HuH-7 (cell line): ENCODE data around the gene GNG14.
"Not testable (repeated sequence)": the region's sequence is repeated elsewhere in the genome, so short reads cannot be mapped to it uniquely, and the experiment has no call there.

Experiments
- DNase-seq: peaks from one replicate; pipeline ENCODE4 v3.0.0; 2011; ENCODE audit warnings: low spot score

Gene GNG14

GRCh38 chr19:12687496-12688196 lies at the start of gene GNG14:
TSS of gene GNG14 (plus strand) at chr19:12687998. CDS start at chr19:12688049, 51 bp downstream.
- DNase-seq = no peak

GRCh38 chr19:12638611-12639182 lies 49.1 kb upstream of the GNG14 start:
- DNase-seq = no peak

DNA sequence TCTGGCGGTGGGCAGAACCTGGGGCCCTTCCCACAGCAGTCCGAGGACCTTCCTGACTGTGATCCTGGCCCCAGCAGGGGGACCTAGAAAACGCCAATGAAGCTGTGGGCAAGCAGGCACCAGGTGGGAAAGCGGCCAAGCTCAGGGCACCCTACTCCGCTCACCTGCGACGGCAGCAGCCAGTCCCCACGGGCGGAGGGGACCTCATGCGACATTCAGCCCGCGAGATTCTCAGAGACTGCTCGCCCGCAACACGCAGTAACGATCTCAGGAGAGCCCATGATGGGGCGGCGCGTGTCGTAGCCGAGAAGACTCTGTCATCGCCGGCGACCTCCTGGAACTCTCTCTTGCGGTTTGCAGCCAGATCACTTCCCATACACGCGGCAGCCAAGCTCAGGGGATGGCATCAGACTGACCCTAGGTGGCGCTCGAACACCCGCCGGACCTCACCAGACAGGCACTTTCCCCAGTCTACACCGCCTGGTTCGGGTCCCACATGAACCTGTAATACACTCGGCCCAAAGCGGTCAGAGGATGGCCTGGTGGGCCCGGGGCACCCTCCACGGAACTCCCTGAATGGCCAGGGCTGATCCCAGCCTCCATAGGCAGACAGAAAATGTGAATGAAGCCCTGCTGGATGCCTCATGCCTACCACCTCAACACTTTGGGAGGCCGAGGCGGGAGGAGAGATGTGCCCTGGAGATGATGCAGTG lies 47.7 kb upstream of the GNG14 start:
- peak; percentile 51 for DNase-seq

GRCh38 chr19:12641456-12641855 lies 46.3 kb upstream of the GNG14 start:
- DNase-seq = no peak

GRCh38 chr19:12642506-12642905 lies 45.3 kb upstream of the GNG14 start:
- no peak for DNase-seq

- DNase-seq = not testable (repeated sequence)
Observed at GRCh38 chr19:12643716-12644115, 44.1 kb upstream of the GNG14 start.

- DNase-seq = no peak
Observed at GRCh38 chr19:12646551-12646950, 41.2 kb upstream of the GNG14 start.

DNA sequence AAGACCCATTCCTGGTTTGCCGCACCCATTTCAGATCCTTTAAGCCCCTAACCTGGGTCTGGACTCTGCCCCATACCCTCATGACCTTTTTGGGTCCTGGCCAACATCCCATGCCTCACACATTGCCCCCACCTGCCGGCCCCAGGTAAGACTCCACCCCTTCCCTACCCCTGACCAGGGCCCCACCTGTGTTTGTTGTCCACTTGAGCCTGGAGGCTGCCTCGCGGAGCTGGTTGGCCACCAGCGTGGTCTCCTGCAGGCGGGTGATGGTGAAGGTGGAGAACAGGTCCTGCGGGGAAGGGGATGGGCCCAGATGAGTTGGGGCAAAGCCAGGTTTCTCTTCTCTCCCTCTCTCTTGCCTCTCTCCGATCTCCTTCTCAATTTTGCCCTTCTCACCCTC lies 40.8 kb upstream of the GNG14 start:
- DNase-seq = no peak

DNA sequence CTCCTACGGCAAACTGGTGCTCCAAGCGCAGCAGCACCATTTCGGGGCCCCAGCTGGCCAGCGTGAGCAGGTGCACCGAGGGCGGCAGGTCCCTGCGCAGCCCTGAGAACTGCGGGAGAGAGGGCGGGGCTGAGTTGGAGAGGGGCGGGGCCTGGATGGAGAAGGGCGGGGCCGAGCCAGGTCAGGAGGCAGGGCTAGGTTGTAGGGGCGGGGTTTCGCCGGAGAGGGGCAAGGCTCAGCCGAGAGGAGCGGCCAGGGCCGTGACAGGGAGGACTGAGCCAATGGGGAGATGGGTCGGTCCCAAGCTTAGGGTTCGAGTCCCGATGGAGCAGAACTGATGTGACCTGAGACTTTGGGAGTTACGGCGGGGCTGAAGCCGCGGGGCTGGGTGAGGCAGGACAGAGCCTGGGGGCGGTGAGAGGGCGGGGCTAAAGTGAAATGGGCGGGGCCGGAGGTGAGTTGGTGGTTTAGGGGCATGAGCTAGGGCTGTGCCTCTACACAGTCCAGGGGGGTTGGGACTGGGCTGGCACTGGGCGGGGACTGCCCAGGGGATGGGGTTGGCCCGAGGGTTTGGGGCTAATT lies 40.2 kb upstream of the GNG14 start:
- DNase-seq = no peak

DNA sequence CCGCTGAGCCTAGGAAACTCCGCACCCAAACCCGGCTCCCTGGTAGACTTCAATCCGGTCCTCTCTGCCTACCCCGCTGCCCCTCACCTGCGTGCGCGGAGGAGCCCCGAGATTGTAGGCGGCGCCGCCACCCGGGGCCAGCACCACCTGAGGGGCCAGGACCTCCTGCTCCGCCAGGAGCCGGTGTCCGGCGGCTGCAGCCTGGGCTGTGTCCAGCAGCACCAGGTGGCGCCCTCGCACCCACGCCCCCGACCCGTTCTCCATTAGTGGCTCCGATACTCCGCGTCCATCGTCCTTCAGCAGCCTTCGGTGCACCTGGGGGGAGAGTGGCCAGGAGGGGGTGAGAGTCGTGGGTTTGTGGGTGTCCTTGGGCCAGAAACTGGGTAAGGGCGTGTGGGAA lies 39.7 kb upstream of the GNG14 start:
- DNase-seq = no peak

GRCh38 chr19:12649941-12650340 lies 37.9 kb upstream of the GNG14 start:
- no peak for DNase-seq

DNA sequence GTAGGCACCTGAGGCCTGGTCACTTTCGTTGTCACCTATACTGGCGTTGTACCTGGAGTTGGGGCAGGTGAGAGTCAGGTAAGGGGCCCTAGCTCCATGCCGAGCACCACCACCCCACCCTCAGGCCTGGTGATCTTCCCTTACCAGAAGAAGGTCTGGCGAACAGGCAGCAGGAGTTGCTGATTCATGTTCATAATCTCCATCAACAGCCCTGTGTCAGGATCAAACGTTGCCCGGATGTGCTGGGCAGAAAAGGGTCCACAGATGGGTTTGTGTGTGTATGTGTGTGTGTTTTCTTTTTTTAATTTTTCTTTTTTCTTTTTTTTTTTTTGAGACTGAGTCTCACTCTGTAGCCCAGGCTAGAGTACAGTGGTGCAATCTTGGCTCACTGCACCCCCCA lies 35.6 kb upstream of the GNG14 start:
- no peak for DNase-seq

- no peak for DNase-seq
Observed at GRCh38 chr19:12655546-12655945, 32.3 kb upstream of the GNG14 start.

- no peak for DNase-seq
Observed at GRCh38 chr19:12656899-12657571, 30.8 kb upstream of the GNG14 start.

DNA sequence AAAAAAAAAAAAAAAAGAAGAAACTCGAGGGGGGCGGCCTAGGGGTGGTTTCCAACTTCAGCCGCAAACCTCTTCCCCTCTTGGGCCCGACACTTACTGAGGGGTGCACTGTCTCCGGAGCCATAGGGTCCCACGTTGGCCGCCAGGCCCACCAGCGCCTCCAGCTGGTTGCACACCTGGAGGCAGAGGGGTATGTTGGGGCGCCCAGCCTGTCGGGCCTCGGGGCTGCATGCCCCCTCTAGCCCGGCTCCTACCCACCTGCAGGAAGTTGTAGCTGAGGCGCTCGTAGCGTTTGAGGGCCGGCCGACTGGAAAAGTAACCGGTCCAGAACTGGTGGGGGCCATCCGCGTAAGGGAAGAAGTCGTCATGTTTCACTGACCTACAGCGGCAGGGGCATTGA lies 29.8 kb upstream of the GNG14 start:
- DNase-seq = no peak

GRCh38 chr19:12660980-12661379 lies 26.8 kb upstream of the GNG14 start:
- DNase-seq = no peak

GRCh38 chr19:12664406-12665280 lies 23.2 kb upstream of the GNG14 start:
- no peak for DNase-seq

DNA sequence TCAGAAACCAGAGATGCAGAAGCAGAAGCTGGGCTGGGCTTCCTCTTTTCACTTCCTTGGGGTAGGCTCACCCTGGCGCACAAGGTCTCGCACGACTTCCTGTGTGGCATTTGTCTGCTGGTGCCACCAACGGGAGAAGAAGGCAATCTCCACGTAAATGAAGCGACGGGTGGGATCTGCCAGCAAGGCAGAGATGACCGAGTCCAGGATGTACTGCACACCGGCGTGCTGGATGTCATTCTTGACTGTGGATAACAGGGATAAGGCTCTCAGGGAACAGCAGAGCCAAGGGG lies 22.6 kb upstream of the GNG14 start:
- DNase-seq = no peak

- DNase-seq = no peak
Observed at GRCh38 chr19:12665671-12666264, 22.0 kb upstream of the GNG14 start.

GRCh38 chr19:12666265-12667048 lies 21.3 kb upstream of the GNG14 start, which contains the start of the genes MAN2B1 and WDR83:
TSS of gene MAN2B1 (minus strand) at chr19:12666742. CDS start at chr19:12666701, 41 bp downstream.
TSS of gene WDR83 (plus strand) at chr19:12666807. CDS start at chr19:12669791, 2,984 bp downstream.
- DNase-seq = peak; percentile 97
